Ishikawa (cell line): ENCODE measurements around the gene THOC2.

Experiments
- CEBPB ChIP-seq: IDR thresholded peaks from 2 replicates; pipeline ENCODE4 v1.6.1; 2012
- CREB1 ChIP-seq: IDR thresholded peaks from 2 replicates; pipeline ENCODE4 v1.6.1; 2012; ENCODE audit warnings: low read depth
- EGR1 ChIP-seq: IDR thresholded peaks from 2 replicates; pipeline ENCODE4 v1.6.1; 2012
- EP300 ChIP-seq: IDR thresholded peaks from 2 replicates; pipeline ENCODE4 v1.6.1; 2012; ENCODE audit warnings: borderline replicate concordance
- FOXM1 ChIP-seq: IDR thresholded peaks from 2 replicates; pipeline ENCODE4 v1.6.1; 2012; ENCODE audit warnings: low read depth, borderline replicate concordance
- NFIC ChIP-seq: IDR thresholded peaks from 2 replicates; pipeline ENCODE4 v1.6.1; 2012
- RAD21 ChIP-seq: IDR thresholded peaks from 2 replicates; pipeline ENCODE4 v1.6.1; 2012; ENCODE audit warnings: low read depth
- TAF1 ChIP-seq: IDR thresholded peaks from 2 replicates; pipeline ENCODE4 v1.6.1; 2012; ENCODE audit warnings: low read depth, mild to moderate bottlenecking
- TCF12 ChIP-seq: IDR thresholded peaks from 2 replicates; pipeline ENCODE4 v1.6.1; 2012; ENCODE audit warnings: low read depth
- TEAD4 ChIP-seq: IDR thresholded peaks from 2 replicates; pipeline ENCODE4 v1.6.1; 2012
- YY1 ChIP-seq: IDR thresholded peaks from 2 replicates; pipeline ENCODE4 v1.6.1; 2012; ENCODE audit warnings: low read depth
- ZBTB7A ChIP-seq: IDR thresholded peaks from 2 replicates; pipeline ENCODE4 v1.6.1; 2012; ENCODE audit warnings: low read depth
- TF ChIP-seq, protein P1 (sequence below): IDR thresholded peaks from 2 replicates; pipeline ENCODE4 v1.6.1; 2012; ENCODE audit warnings: low read depth, mild to moderate bottlenecking
- TF ChIP-seq, protein P2 (sequence below): IDR thresholded peaks from 2 replicates; pipeline ENCODE4 v1.6.1; 2012
- TF ChIP-seq, protein P3 (sequence below): IDR thresholded peaks from 2 replicates; pipeline ENCODE4 v1.6.1; 2012

Gene THOC2, protein sequence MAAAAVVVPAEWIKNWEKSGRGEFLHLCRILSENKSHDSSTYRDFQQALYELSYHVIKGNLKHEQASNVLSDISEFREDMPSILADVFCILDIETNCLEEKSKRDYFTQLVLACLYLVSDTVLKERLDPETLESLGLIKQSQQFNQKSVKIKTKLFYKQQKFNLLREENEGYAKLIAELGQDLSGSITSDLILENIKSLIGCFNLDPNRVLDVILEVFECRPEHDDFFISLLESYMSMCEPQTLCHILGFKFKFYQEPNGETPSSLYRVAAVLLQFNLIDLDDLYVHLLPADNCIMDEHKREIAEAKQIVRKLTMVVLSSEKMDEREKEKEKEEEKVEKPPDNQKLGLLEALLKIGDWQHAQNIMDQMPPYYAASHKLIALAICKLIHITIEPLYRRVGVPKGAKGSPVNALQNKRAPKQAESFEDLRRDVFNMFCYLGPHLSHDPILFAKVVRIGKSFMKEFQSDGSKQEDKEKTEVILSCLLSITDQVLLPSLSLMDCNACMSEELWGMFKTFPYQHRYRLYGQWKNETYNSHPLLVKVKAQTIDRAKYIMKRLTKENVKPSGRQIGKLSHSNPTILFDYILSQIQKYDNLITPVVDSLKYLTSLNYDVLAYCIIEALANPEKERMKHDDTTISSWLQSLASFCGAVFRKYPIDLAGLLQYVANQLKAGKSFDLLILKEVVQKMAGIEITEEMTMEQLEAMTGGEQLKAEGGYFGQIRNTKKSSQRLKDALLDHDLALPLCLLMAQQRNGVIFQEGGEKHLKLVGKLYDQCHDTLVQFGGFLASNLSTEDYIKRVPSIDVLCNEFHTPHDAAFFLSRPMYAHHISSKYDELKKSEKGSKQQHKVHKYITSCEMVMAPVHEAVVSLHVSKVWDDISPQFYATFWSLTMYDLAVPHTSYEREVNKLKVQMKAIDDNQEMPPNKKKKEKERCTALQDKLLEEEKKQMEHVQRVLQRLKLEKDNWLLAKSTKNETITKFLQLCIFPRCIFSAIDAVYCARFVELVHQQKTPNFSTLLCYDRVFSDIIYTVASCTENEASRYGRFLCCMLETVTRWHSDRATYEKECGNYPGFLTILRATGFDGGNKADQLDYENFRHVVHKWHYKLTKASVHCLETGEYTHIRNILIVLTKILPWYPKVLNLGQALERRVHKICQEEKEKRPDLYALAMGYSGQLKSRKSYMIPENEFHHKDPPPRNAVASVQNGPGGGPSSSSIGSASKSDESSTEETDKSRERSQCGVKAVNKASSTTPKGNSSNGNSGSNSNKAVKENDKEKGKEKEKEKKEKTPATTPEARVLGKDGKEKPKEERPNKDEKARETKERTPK (N-terminal part only)

DNA sequence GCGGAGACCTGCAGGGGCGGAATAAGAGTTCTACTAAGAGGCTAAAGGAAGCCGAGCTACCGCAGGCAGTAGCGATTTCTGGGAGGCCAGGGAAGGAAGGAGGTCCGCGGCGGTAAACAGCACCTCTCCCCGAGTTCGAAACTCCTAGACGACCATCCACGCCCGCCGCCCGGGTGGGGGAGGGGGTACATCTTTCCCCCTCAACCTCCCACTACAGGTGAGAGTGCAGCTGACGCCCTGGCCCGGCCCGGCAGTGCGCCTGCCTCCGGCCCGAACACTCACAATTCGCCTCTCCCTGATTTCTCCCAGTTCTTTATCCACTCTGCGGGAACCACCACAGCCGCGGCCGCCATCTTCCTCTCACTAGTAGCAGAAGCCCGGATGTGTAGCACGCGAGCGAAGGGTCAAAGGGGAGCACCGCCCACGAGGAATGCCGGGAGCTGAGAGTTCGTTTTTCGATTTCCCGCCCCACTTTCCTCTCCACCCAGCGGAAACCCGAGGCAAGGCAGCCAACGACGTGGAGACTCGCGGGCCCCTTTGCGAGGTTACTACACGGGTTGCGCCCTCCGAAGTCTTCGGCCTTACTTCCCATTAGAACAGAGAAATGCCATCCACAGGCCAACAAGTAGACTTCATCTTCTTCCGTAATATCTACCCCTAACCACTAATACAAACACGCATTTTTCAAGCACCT lies at the start of gene THOC2:
THOC2 (minus strand) TSS at position 383 of the 694 bp plus-strand sequence; CDS start at position 353, 30 bp downstream.
- TF ChIP-seq TCF12 (0 out of 2 replicates have a peak, but pooled peaks have one; percentile 22), YY1 (peak; percentile 91), FOXM1 (no peak), CEBPB (no peak), CREB1 (no peak), TEAD4 (no peak), EGR1 (no peak; the same call in 1 of the 2 replicates), NFIC (no peak), EP300 (no peak), TAF1 (peak; percentile 81), ZBTB7A (no peak), RAD21 (no peak)
- TF ChIP-seq, protein P1, sequence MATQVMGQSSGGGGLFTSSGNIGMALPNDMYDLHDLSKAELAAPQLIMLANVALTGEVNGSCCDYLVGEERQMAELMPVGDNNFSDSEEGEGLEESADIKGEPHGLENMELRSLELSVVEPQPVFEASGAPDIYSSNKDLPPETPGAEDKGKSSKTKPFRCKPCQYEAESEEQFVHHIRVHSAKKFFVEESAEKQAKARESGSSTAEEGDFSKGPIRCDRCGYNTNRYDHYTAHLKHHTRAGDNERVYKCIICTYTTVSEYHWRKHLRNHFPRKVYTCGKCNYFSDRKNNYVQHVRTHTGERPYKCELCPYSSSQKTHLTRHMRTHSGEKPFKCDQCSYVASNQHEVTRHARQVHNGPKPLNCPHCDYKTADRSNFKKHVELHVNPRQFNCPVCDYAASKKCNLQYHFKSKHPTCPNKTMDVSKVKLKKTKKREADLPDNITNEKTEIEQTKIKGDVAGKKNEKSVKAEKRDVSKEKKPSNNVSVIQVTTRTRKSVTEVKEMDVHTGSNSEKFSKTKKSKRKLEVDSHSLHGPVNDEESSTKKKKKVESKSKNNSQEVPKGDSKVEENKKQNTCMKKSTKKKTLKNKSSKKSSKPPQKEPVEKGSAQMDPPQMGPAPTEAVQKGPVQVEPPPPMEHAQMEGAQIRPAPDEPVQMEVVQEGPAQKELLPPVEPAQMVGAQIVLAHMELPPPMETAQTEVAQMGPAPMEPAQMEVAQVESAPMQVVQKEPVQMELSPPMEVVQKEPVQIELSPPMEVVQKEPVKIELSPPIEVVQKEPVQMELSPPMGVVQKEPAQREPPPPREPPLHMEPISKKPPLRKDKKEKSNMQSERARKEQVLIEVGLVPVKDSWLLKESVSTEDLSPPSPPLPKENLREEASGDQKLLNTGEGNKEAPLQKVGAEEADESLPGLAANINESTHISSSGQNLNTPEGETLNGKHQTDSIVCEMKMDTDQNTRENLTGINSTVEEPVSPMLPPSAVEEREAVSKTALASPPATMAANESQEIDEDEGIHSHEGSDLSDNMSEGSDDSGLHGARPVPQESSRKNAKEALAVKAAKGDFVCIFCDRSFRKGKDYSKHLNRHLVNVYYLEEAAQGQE: no peak
- TF ChIP-seq, protein P2, sequence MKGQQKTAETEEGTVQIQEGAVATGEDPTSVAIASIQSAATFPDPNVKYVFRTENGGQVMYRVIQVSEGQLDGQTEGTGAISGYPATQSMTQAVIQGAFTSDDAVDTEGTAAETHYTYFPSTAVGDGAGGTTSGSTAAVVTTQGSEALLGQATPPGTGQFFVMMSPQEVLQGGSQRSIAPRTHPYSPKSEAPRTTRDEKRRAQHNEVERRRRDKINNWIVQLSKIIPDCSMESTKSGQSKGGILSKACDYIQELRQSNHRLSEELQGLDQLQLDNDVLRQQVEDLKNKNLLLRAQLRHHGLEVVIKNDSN: no peak
- TF ChIP-seq, protein P3, sequence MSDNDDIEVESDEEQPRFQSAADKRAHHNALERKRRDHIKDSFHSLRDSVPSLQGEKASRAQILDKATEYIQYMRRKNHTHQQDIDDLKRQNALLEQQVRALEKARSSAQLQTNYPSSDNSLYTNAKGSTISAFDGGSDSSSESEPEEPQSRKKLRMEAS: peak; percentile 86

DNA sequence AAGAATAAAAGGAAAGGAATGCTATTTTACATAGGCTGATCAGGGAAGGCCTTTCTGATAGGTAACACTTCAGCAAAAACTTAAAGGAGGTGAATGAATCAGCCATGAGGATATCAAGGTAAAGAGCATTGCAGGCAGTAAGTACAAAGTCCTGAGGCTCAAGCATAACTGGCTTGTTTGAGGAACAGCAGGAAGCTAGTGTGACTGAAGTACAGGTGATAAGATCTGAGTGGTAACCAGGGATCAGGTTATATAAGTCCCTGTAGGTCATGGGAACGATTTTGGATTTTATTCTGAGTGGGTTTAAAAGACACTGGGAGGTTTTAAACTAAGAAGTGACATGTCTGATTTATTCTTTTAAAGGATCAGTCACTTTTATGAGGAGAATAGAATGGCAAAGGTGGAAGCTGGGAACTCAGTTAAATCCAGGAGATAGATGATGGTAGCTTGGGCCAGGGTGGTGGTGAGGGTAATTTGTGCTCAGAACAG lies 47.1 kb upstream of the THOC2 start:
- no peak for TF ChIP-seq EGR1
- TF ChIP-seq TCF12: no peak
- TF ChIP-seq TEAD4: no peak
- no peak for TF ChIP-seq ZBTB7A
- TF ChIP-seq EP300: no peak
- TF ChIP-seq YY1: no peak
- TF ChIP-seq, protein P3: no peak
- no peak for TF ChIP-seq TAF1
- TF ChIP-seq, protein P2: no peak
- no peak for TF ChIP-seq CEBPB
- no peak for TF ChIP-seq CREB1

DNA sequence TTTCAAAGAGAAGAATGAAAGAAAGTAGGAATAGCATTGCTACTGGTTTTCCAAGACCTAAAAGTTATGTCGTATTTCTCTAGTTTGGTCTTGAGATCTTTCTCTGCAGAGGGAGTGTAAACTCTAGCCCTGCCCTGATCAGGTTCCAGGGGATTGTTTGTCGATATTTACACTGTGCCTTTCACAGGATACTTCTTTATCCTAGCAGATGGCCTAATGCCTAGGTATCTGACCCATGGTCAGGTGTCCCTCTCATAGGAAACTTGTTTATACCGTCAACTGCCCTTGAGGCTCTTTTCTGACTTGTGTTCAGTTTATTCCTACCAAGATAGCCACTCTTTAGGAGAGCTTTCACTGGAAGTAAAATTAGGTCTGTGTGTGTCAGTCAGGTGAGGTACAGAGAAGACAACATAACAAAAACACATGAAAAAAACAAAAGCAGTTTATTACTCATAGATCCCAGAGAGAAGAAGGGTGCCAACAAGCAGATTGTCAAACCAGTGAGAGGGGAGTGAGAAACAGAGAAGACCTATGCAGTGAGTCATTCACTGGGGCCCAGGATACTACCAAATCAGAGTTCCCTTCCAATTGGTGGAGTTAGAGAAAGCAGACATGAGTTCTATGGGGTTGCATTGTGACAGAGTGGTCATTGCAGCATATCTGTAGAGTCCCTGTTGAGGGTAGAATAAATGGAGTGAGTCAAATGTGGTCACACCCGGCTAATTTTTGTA lies 40.6 kb upstream of the THOC2 start:
- TF ChIP-seq ZBTB7A (no peak), TAF1 (no peak)

DNA sequence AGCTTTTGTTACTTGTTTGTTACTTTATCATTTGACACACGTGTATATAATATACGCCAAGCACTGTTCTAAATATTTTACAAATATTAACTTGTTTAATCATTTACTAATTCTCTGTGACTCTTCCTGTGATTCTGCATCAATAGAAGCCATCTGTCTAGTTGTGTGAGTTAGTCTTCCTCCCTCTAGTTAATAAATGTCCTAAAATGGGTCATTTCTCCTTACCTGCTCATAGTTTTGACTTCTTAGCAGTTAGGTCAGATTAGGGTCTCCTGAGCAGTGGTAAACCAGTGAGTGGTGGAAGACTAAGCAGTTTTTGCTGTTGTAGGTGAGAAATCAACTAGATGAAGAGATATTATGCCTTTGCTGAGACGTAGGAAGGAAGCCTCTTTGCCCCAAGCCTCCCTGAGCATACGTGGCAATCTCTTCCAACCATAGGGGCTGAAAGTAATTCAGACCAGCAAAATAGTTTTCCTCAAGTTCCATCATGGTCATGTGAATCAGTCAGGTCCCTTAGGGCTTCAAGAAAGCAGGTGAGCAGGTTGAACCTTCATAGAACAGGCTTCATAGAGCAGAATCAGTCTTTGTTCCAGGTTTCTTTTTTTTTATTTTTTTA lies 38.7 kb upstream of the THOC2 start:
- TF ChIP-seq YY1 (no peak), TAF1 (no peak), TEAD4 (no peak), CREB1 (no peak), FOXM1 (no peak), ZBTB7A (no peak), NFIC (no peak)
- TF ChIP-seq, protein P1: no peak
- TF ChIP-seq, protein P2: no peak
- TF ChIP-seq, protein P3: no peak
